ENCODE measurements around the gene ANGPTL2. TPM values are rescaled to one million over a fixed set of nuclear protein-coding genes. Genes with fewer than 3 reads are reported as not detected.

The ANGPTL2 gene
- total RNA-seq, 1 experiment from 2014 or later: 0.08 TPM

DNA sequence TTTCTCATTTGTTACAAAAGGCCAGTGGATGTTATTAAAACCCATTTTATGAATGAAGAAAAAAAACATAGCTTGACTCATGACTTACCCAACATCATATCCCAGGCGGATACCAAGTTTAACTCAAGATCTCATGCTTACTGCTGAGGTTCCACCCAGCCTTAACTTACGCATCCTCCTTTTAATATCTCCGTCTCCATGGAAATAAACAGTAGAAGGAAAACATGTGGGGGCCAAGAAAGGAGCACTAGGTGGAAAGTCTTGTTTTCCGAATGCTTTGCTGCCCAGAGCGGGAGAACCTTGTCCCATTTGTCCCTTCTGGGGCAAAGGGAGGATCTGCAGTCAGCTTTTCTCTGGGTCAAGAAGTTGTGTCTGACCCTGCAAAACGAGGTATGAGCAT, 44.1 kb downstream of the ANGPTL2 start:
- no peak for DNase-seq (ENCODE audit: low spot score)

GRCh38 chr9:127077644-127077946, 44.8 kb downstream of the ANGPTL2 start:
- DNase-seq (ENCODE audit: low spot score): no peak

- DNase-seq (ENCODE audit: low spot score): no peak
These were observed 45.4 kb downstream of the ANGPTL2 start for GRCh38 chr9:127076860-127077643.

DNA sequence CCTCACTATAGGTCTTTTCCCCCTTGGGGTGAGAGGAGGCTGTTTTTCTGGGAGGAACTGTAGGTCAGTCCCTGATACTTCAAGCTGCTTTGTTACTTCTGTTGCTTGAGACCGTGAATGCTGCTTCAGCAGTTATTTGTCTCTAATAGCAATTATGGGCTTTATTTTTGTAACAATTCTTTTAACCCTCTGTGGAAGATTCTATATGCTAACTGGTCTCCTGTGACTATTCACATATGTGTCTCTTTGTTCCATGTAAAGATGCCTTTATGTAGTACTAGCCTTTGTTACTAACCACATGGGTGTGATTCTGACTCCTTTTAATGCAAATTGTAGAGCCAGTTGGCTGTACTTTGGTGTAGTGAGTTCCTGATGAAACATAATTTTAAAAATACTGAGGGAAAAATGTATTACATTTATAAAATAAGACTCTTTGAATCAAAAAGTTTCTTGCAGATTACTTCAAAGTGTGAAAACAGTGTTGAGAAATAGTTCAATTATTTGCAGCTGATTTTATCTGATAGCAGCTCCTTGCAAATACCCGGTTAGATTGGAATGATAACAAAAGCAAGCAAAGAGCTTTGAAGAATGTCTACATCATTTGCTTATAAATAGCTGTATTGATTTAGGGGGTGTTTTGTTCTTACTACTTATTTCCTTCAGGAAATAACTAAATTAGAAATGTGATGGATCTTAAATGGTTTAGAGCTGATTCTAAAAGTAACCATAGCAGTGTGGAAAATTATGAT, 46.6 kb downstream of the ANGPTL2 start:
- DNase-seq (ENCODE audit: low spot score): peak; percentile 43

- peak; percentile 57 for DNase-seq (ENCODE audit: low spot score)
These were observed 47.6 kb downstream of the ANGPTL2 start for GRCh38 chr9:127074561-127075548.

DNA sequence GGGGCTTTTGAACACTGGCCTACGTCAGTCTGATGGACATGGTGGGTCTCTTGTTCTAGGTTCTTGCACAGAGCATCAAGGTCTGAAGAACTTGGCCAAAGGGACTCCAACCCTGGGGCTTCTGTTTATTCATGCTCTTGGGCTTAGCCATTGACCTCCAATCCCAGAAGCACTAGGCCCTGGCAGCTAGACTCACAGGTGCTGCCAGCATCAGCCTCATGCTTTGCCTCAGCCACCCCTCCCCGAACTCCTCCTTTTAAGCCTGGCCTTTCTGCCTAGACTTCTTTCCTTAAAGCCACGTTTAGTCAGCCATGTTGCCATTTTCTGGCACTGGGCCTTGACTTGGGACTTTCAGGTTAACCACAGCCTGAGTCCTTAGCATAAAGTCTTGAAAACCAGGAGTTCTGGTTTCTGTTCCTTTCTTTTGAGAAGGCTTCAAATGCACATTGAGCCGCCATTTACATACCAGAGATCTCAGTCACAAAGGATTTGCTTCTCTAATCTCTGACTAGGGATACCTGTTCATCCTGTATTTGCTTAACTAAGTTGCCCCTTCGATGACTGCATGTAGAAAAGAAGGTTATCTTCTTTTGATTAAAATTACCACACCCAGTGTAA, 54.7 kb downstream of the ANGPTL2 start:
- peak; percentile 31 for DNase-seq (ENCODE audit: low spot score)

GRCh38 chr9:127066851-127067136, 55.6 kb downstream of the ANGPTL2 start:
- DNase-seq (ENCODE audit: low spot score): no peak

- no peak for DNase-seq (ENCODE audit: low spot score)
These were observed 56.2 kb downstream of the ANGPTL2 start for GRCh38 chr9:127066060-127066850.

DNA sequence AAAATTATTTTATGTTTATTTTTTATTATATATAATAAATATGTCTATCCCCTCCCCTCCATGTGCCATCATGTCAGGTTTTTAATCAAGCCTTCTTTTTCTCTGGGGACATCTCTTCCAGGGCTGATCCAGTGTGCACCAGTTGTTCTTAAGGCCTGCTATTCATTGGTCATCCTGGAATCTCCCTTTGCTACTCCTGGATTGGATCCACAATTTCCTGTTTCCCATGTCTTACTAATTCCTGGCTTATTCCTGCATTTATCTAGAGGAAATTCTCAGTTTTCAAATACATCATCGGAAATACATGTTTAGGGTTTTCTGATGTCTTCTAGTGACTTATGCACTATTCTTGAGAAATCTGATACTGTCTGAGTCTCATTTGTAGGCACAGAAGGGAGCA, 56.8 kb downstream of the ANGPTL2 start:
- DNase-seq (ENCODE audit: low spot score): no peak

DNA sequence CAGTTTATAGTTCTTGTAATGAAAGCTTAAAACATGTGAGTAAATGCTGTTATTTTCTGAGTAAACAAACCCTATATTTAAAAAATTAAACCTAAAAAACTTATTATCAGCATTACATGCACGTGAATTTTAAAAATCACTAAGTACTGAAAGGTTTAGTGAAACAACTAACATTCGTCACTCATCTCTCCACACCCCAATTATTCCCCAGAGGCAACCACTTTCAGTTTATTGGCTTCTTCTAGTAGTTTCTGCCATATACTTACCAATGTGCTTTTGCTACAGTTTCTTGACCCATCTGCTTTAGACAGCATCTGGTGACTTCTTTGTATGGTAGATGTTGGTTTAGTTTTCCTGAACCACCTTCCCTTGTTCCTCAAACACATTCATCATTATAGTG, 58.1 kb downstream of the ANGPTL2 start:
- no peak for DNase-seq (ENCODE audit: low spot score)

GRCh38 chr9:127061411-127061810, 61.0 kb downstream of the ANGPTL2 start:
- DNase-seq (ENCODE audit: low spot score): no peak

DNA sequence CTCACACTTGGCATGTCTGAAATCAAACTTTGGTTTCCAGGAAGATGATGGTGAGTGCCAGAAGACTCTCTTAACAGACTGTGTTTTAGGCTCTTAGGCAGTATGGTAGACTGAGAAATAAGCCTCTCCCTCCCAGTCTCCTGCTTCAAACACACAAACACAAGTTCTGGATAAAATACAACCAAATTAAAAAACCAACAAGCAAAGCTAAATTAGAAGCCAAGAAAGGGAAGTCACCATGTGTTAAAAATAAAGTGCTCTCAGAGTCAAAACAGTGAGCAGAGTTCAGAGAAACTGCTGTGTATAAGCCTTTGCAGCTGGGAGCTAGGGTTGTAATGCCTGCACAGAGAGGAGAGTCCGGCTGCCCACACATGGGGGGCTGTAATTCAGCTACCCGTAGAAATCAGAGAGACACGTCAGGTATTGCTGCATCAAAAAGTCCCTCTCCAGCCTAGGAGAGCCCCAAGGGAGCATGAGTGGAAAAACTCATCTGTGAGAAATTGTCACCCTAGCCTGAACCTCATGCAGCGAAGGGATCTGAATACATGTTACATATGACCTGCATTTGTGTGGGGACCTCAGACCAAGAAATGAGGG, 62.6 kb downstream of the ANGPTL2 start:
- DNase-seq (ENCODE audit: low spot score): no peak

DNA sequence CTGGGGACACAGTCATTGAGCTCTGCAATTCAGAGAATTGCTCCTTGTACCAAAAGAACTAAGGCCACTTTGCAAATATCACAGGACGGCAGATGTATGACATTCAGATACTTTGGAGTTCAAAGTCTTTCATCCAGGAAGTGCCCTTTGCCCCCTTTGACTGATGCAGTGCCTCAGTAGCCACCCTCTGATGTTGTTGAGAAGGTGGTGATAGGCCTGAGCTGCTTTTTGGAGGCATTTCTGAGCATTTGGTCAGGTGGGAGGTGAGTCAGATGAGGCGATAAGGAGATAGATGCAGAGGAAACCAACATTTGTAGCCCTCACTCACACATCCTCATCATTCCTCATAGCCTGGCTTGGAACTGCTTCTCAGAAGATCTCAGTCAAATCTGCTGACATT, 63.4 kb downstream of the ANGPTL2 start:
- no peak for DNase-seq (ENCODE audit: low spot score)

DNA sequence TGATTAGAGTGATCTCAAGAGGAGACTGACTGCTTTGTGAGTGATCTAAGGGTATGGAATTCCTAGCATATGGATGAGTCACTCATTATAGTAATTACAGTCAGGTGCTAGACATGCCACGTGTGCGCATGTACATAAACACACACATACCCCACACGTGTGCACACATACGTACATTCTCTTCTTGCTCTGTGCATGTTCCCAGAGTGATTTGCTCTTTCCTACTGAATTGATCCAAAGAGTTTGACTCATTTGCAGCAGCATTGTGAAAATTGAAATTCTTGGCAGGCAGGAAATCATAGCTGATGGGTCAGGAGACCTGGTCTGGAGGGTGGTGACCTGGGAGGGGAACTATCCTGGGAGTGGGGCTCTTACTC, 63.8 kb downstream of the ANGPTL2 start:
- no peak for DNase-seq (ENCODE audit: low spot score)

- DNase-seq (ENCODE audit: low spot score): no peak
These were observed 64.3 kb downstream of the ANGPTL2 start for GRCh38 chr9:127058011-127058644.

DNA sequence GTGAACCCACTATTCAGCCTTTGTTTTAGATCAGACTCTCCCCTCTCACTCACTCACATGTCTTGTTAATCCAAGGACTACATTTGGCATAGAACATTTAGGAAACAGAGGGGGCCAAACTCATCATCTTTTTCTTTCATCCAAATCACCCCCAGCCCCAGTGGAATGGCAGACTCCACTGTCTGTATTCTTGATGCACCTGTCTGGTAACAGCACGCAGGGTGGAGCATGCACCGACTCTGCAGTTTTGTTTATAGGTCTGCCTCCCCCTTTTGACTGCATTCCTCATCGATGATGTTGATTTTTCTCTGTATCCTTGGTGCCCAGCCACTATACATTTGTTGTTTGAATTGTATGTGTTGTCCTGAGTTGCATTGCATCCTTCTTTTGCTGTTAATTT, 66.0 kb downstream of the ANGPTL2 start:
- DNase-seq (ENCODE audit: low spot score): no peak

- DNase-seq (ENCODE audit: low spot score): no peak
These were observed 66.6 kb downstream of the ANGPTL2 start for GRCh38 chr9:127055745-127056402.

DNA sequence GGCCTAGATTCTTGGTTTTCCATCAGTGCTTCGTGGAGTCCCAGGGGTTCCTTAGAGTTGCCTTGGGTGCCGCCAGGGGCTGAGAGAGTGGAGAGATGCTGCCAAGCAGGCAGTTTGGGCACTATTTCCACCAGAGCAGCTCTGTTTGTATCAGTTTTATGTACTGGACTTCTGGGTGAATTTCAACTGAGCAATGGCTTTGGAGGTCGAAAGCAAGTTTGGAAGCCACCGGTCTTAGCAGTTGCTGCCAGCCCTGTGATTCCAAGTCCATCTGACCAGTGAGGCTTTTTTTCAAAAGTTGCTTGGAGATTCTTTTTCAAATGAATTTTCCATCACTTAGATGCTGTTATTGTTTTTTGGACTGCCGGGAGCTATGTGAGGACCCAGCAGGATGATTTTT, 68.5 kb downstream of the ANGPTL2 start:
- no peak for DNase-seq (ENCODE audit: low spot score)

- no peak for DNase-seq (ENCODE audit: low spot score)
These were observed 69.2 kb downstream of the ANGPTL2 start for GRCh38 chr9:127053057-127053821.

Measured in HT-29 (cell line).